Stomach (tissue), 9 donors: Measurements from ENCODE around the gene FGA. TPM values are rescaled to one million over a fixed set of nuclear protein-coding genes. Genes with fewer than 3 reads are reported as not detected.

Experiments
- DNase-seq, 2 donors: peaks; one replicate each; pipeline versions ENCODE4 v3.0.0 to v3.0.0-alpha.2; 2013 to 2019
- H3K27ac ChIP-seq, 5 donors: fragments of 200-600 bp in 4 of 5; sonication (generic) in 4 of 5; one replicate each; pipeline ENCODE4 v1.5.1; 2013 to 2019; ENCODE audit warnings: mild to moderate bottlenecking in 1 of 5, moderate library complexity in 1 of 5
- H3K27me3 ChIP-seq, 3 donors: fragments of 200-600 bp; sonication (generic); one replicate each; pipeline ENCODE4 v1.5.1; 2017 to 2019; ENCODE audit warnings: mixed run types in 1 of 3
- H3K36me3 ChIP-seq, 4 donors: fragments of 200-600 bp; sonication (generic); 1 replicate in 3 of 4; 2 replicates in 1 of 4; pipeline ENCODE4 v1.5.1; 2016 to 2019
- H3K4me1 ChIP-seq, 4 donors: fragments of 200-600 bp; sonication (generic); one replicate each; pipeline ENCODE4 v1.5.1; 2016 to 2019
- H3K4me3 ChIP-seq, 4 donors: fragments of 200-600 bp; sonication (generic) in 3 of 4; one replicate each; pipeline ENCODE4 v1.5.1; 2016 to 2019; ENCODE audit warnings: mild to moderate bottlenecking in 1 of 4
- H3K9me3 ChIP-seq, 4 donors: fragments of 200-600 bp; sonication (generic); one replicate each; pipeline ENCODE4 v1.5.1; 2016 to 2019
- CTCF ChIP-seq, 7 experiments: fragments of 450-650 bp in 4 of 7; fragments of 200-600 bp in 3 of 7; sonication (generic) in 3 of 7; IDR thresholded peaks; one replicate each; pipeline ENCODE4 v1.5.1; 2016 to 2019; ENCODE audit warnings: antibody characterized with exemption in 7 of 7, control low read depth in 2 of 7, mild to moderate bottlenecking in 1 of 7
- EP300 ChIP-seq: sonication (generic); formaldehyde crosslinking; IDR thresholded peaks from one replicate; pipeline ENCODE4 v1.6.1; 2017; ENCODE audit warnings: antibody characterized with exemption
- POLR2A ChIP-seq, 4 donors: fragments of 450-650 bp; IDR thresholded peaks; one replicate each; pipeline ENCODE4 v1.6.1; 2016; ENCODE audit warnings: antibody characterized with exemption in 4 of 4, control low read depth in 2 of 4, mild to moderate bottlenecking in 1 of 4, moderate library complexity in 1 of 4
- POLR2AphosphoS5 ChIP-seq, 3 donors: sonication (generic); formaldehyde crosslinking; IDR thresholded peaks; one replicate each; pipeline ENCODE4 v1.6.1; 2016; ENCODE audit warnings: antibody characterized with exemption in 3 of 3
- WGBS, 5 donors: extraction: QIAGEN DNeasy Blood & Tissue Kit in 3 of 5; methylation state at CpG; one replicate each; pipeline versions ENCODE4 v1.1.5 to v1.1.7; 2013 to 2018; 5-methylcytosine and 5-hydroxymethylcytosine counted together
- intact Hi-C: fragments of 100-400 bp; cut with DNase I; formaldehyde crosslinking; loops from one replicate; pipeline ENCODE4 v1.15.1; 2023; ENCODE audit warnings: low total_unique reads
- polyA plus RNA-seq, 3 donors: library from polyadenylated mRNA; stranded (reverse); fragments of 200-250 nt; gene quantifications; one replicate each; pipeline ENCODE4 v1.2.3, GENCODE V29; 2013
- total RNA-seq, 5 donors: library from RNA; depleted of rRNA; stranded (reverse); fragments of >200 nt; gene quantifications; one replicate each; pipeline versions ENCODE4 v1.1.0 to v1.2.3, GENCODE V29; 2014 to 2016
- donor health status: healthy with polysubstance abuse.
- donor health status: Bipolar disorder and iron deficiency.
- donor health status: healthy.

FGA gene
- total and polyA plus RNA-seq, 8 donors = 3.1 to 43.7 (median 8.0) TPM; not detected in 2

GRCh38 chr4:154615211-154615610 lies 24.7 kb upstream of the FGA start:
- Histone ChIP-seq H3K4me3 (no peak overlapping the region), H3K36me3 (no peaks in the 10 kb centered on the region), H3K27me3 (no peaks in the 10 kb centered on the region), H3K27ac (no peak overlapping the region), H3K4me1 (peaks cover 0 to 20% (median 9%) of the 10 kb centered on the region in 4 donors), H3K9me3 (no peaks in the 10 kb centered on the region)
- WGBS, 5 donors = 49 to 65% (median 57%) methylated on average over 1 of the region's 1 CpG
- intact Hi-C loops = no loop called here
- TF ChIP-seq EP300 = no peak
- TF ChIP-seq POLR2AphosphoS5 (IDR thresholded peaks at IDR 0.05) = no peak
- TF ChIP-seq POLR2A (IDR thresholded peaks at IDR 0.05) = no peak
- TF ChIP-seq CTCF (IDR thresholded peaks at IDR 0.05) = no peak
- DNase-seq = no peak

- no peaks in the 10 kb centered on the region for H3K9me3 ChIP-seq
- peaks cover 0 to 20% (median 9%) of the 10 kb centered on the region in 4 donors for H3K4me1 ChIP-seq
- H3K27ac ChIP-seq = no peak overlapping the region
- no peaks in the 10 kb centered on the region for H3K36me3 ChIP-seq
- DNase-seq = no peak
- intact Hi-C loops = no loop called here
- no peak overlapping the region for H3K4me3 ChIP-seq
- no peaks in the 10 kb centered on the region for H3K27me3 ChIP-seq
- TF ChIP-seq EP300 (no peak), POLR2A (IDR thresholded peaks at IDR 0.05) (no peak), POLR2AphosphoS5 (IDR thresholded peaks at IDR 0.05) (no peak), CTCF (IDR thresholded peaks at IDR 0.05) (no peak)
These were observed 23.8 kb upstream of the FGA start for GRCh38 chr4:154614306-154614705.

GRCh38 chr4:154612472-154613414 lies 22.2 kb upstream of the FGA start, which contains the start of gene FGG:
Gene FGG, minus strand, starts transcription at chr4:154612656. Its CDS starts 47 bp downstream, at chr4:154612609.
- TF ChIP-seq EP300 (no peak), CTCF (IDR thresholded peaks at IDR 0.05) (no peak), POLR2A (IDR thresholded peaks at IDR 0.05) (no peak), POLR2AphosphoS5 (IDR thresholded peaks at IDR 0.05) (no peak)
- intact Hi-C loops = no loop called here

GRCh38 chr4:154611833-154612232 lies 21.3 kb upstream of the FGA start:
- intact Hi-C loops = no loop called here
- TF ChIP-seq POLR2AphosphoS5 (IDR thresholded peaks at IDR 0.05) (no peak), CTCF (IDR thresholded peaks at IDR 0.05) (no peak), EP300 (no peak), POLR2A (IDR thresholded peaks at IDR 0.05) (no peak)
- 72 to 82% (median 79%) methylated on average over 1 of the region's 1 CpG for WGBS, 5 donors
- Histone ChIP-seq H3K4me1 (peaks cover 0 to 7% (median 3%) of the 10 kb centered on the region in 4 donors), H3K9me3 (no peaks in the 10 kb centered on the region), H3K36me3 (no peaks in the 10 kb centered on the region), H3K4me3 (no peak overlapping the region), H3K27ac (no peak overlapping the region), H3K27me3 (no peaks in the 10 kb centered on the region)
- DNase-seq = no peak

More at GRCh38 chr4:154612472-154613414, 22.2 kb upstream of the FGA start, which contains the start of gene FGG:
- Histone ChIP-seq H3K27ac (no peak within 1 kb of the TSS), H3K4me3 (no peak within 1 kb of the TSS), H3K4me1 (peaks cover 0 to 14% (median 4%) of the 10 kb centered on the region in 4 donors), H3K27me3 (no peaks in the 10 kb centered on the region), H3K36me3 (no peaks in the 10 kb centered on the region), H3K9me3 (no peaks in the 10 kb centered on the region)
- 63 to 72% (median 65%) methylated on average over 7 of the region's 7 CpGs for WGBS, 5 donors
- DNase-seq = no peak
